ENCODE data around the gene KCNK1.
"Not testable (repeated sequence)": the region's sequence is repeated elsewhere in the genome, so short reads cannot be mapped to it uniquely, and the experiment has no call there.

The KCNK1 gene

DNA sequence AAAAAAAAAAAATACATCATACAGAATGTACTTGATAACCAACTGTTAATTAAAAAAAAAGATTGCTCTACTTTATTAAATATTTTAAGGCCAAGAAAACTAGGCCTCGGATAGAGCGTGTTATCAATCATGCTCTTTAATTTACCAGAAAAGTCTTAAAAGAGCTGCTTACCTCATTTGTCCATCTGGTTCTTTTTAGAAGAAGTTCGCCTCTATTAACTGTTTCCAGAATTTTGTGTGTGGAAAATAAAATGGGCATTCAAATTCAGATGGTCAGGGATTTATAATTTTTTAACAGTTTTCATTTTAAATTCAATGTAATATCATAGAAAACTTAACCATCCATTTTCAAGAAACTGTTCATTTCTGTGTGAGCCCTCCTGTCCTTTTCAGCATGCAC is 53.8 kb downstream of the KCNK1 start:
- no peak for DNase-seq (ENCODE audit: low read depth, low spot score)

DNA sequence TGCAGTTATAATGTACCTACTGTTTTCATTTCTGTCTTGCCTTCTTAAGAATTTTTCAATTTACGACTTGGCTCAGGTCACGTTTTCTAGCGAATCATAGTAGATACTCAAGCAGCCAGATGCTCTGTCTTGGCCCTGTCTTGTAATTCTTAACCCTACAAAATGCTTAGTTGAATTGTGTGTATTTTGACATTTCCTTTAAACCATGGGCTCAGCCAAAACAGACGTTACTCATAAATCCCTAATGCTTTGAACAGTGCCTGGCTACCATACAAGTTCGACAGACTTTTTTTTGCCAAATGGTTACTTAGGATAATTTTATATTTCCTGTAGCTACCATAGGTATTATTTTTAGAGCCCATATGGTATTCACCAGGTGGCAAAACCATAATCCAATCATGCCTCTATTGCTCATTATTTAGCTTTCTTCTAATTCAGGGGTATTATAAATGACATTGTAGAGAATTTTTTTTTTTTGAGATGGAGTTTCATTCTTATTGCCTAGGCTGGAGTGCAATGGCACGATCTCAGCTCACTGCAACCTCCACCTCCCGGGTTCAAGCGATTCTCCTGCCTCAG is 54.3 kb downstream of the KCNK1 start:
- no peak for DNase-seq (ENCODE audit: low read depth, low spot score)

DNA sequence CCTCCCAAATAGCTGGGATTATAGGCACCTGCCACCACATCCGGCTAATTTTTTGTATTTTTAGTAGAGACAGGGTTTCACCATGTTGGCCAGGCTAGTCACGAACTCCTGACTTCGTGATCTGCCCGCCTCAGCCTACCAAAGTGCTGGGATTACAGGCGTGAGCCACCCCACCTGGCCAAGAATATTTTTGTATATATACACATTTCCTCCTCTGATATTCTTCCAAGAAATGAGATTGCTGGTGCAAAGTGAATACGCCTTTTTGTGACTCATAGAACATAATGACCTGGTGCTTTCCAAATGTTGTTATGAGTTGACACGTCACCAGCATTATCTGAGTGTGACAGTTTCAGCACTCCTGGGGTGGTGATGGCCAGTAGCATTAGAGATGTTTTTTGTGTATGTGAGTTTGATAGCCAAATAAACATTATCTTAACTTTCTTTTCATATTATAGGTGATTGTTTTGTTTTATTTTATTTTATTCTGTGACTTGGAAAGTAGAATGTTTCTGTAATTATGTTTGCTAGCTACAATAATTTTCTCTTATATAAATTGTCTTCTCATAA is 54.9 kb downstream of the KCNK1 start:
- DNase-seq (ENCODE audit: low read depth, low spot score): no peak

DNA sequence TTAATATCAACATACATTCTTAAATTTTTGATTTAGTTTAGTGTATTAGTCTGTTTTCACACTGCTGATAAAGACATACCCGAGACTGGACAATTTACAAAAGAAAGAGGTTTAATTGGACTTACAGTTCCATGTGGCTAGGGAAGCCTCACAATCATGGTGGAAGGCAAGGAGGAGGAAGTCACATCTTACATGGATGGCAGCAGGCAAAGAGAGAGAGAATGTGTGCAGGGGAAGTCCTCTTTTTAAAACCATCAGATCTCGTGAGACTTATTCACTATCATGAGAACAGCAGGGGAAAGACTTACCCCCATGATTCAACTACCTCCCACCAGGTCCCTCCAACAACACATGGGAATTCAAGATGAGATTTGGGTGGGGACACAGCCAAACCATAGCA is 56.5 kb downstream of the KCNK1 start:
- not testable (repeated sequence) for DNase-seq (ENCODE audit: low read depth, low spot score)

DNA sequence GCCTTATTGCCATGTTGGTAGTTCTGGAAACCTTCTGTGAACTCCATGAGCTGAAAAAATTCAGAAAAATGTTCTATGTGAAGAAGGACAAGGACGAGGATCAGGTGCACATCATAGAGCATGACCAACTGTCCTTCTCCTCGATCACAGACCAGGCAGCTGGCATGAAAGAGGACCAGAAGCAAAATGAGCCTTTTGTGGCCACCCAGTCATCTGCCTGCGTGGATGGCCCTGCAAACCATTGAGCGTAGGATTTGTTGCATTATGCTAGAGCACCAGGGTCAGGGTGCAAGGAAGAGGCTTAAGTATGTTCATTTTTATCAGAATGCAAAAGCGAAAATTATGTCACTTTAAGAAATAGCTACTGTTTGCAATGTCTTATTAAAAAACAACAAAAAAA is 57.4 kb downstream of the KCNK1 start:
- no peak for DNase-seq (ENCODE audit: low read depth, low spot score)

DNA sequence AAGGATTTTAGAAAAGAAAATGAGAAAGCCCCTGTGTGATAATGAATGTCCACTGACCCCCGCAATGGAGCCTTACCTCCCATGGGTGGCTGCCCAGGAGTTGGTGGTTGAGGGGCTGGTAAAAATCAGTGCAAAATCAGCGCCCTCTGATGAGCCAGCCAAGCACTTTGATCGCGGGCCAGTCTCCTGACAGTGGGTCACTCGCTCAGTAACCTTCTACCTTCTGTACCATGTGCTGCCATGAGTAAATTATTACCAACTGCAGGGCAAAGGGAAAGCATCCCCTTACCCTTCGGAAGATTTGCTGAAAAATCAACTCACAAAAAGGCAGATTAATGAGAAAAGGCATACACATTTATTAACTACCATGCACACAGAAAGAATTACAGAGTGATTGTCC is 58.8 kb downstream of the KCNK1 start:
- DNase-seq (ENCODE audit: low read depth, low spot score): no peak

DNA sequence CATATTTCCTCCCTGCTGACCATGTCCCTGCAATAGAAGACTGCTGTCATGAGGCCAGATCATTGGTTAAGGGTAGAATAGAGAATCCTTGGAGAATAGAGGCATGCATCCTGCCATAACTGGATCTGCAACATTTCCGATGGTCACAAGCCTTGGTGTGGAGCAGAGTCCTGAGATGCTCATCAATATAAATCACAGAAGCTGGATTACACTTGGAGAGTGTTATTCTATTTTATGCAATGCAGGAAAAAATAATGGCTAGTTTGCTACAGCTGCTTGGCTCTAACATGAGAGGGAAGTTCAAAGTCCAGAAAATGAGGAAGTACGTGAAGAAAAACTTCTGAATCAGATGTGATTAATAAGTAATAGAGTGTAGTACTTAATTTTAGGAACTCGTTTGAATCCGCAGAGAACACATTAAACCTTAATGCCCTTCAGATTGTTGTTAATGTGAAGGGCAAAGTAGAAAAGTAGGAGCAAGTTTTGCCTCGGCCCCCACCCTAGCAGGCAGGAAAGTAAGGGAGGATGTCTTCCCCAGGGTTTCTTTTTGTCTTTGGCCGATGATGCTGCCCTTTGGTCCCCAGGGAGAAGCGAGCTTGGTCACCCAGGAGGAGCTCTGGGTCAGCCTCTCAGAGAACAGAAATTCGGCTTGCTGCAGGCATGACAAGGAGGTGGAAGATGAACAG is 59.5 kb downstream of the KCNK1 start:
- no peak for DNase-seq (ENCODE audit: low read depth, low spot score)

DNA sequence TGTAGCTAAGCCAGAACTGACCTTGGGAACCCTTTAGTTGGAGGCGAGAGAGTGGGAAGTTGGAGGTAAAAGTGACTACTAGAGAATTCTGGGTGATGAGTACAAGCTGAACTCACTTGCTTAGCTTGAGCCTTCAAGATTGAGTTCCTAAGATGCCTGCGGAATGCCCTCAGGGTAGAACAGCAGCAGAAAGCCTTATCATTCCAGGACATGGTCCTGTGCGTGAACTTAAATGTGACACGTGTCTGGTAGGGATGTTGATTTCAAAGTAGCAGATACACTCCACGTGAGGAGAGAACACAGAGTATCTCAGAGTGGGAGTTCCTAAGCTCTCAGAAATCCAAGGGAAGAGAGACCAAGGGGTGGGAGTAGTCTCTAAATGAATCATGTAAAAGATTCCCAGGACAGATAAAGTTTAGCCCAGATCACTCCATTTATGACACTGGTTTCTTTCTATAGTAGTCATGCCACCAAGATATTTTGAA is 60.1 kb downstream of the KCNK1 start:
- DNase-seq (ENCODE audit: low read depth, low spot score): no peak

DNA sequence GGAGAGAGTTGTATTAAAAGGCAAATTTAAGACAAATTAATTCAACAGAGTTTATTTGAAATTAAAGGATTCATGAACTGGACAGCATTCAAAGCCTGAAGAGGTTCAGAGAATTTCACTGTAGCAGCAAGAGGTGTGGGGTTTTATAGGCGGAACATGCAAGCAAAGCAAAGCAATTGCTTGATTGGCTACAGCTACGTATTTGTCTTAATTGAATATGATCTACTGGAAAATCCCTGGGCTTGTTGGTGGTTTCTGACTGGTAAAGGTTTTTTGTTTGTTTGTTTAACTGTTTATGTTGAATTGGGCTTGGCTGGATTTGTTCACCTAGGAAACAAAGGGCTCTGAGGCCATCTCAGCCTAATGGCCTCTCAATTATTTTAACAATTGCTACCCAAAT is 61.5 kb downstream of the KCNK1 start:
- no peak for DNase-seq (ENCODE audit: low read depth, low spot score)

DNA sequence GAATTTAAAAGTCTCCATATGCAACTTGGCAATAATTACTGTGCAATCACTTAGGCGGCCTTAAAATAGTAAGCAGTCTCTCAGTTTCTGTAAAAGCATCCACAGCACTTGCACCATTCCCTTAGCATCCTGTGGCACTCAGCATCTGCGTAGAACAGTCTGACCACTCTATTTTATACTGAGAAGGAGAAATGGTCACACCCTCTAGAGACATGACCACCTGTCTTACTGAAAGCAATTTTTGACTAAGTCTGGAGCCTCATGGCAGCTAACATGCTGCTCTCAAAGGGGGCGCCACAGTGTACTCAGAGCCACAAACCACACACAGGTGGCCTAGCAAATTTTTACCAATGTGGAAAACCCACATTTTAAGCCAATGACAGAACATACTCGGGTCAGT is 62.0 kb downstream of the KCNK1 start:
- no peak for DNase-seq (ENCODE audit: low read depth, low spot score)

DNA sequence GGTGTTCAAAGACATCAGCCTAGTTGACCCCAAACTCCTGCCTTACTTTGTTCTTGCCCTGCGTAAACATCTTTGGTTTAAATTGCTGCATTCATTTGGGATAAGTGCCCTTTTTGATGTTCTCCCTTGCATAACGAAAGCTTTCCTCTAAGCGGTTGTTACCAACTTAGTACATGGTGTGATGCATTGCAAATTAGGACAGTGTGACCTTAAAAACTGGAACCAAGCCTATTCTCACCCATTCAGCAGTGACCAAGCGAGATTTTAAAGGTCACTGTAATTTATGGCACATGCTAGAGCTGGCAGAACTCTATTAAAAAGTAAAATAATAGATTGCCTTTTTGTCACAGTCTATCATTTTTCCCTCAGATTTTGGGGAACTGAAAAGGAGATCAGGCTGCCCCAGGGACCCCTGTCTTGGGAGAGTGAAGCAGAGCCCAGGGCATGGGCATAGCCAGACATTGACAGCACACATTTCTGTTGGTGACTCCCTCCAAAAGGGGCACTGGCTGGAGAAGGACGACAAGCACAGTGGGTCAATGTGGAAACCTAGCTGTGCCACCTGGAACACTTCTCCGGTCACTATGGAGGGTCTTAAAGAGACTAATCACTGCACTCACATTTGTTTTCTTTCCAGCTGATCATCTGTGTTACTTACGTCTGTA is 63.9 kb downstream of the KCNK1 start:
- DNase-seq (ENCODE audit: low read depth, low spot score): no peak

DNA sequence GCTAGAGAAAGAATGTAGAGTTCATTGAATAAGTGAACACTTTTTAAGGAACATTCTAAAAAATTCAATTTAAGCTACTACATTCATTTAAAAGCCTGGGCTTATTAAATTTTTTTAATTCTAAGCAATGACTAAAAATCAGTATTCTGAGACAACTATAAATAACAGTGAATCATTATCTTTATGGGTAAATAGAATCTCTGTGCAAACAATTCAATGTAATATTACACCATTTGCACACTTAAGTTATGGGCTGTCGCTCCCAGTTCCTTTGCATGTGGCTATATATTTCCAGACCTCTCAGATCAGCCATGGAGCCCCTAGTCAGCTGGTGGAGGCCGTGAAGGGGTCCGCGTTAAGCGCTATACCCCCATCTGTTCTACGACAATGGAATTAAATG is 65.1 kb downstream of the KCNK1 start:
- no peak for DNase-seq (ENCODE audit: low read depth, low spot score)

DNA sequence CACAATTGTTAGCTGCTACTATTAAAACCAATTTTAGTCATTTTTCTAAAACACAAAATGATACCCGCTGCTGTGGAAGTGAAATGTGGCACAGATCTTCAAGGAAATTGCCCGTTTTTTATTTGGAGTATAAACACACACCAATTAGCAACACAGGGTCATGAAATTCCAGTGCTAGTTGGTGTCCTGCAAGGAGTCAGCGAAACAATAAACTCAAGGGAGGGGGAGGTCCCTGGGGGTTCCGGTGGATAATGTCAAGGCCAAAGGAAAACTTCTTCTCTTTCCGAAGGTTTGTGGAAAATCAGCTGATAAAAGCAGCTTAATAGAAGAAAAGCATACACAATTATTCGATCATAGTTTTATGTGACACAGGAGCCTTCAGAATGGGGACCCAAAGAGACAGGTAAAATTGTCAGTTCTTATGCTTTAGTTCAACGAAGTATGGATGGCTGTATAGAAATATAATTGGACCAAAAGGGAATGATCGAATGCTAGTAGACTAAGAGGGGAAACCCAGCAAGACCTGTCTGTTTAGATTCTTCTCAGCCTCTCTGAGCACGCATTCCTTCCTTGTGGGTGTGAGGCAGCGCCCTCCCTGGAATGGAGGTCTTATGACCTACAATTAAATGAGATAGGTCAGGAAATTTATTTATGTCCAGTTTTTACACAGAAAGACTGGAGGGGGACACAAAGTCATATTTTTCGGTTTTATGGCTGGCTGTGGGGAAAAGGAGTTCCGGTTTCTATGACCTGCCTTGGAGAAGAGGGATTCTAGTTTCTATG is 65.9 kb downstream of the KCNK1 start:
- DNase-seq (ENCODE audit: low read depth, low spot score): no peak

DNA sequence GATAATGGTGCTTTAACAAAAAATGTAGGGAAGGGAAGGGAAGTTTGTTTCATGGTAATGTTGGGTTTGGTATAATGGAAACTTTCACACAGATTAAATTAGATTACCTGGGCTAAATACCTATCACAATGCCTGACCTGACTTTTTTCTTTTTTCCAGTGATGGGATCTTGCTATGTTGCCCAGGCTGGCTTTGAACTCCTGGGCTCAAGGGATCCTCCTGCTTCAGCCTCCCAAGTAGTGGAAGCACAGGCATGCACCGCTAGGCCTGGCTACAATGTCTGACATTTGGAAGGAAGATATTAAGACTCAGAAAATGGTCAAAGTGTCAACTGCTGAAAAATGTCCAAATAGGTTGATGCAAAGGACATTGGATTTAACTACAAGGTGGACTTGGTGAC is 67.4 kb downstream of the KCNK1 start:
- DNase-seq (ENCODE audit: low read depth, low spot score): no peak

DNA sequence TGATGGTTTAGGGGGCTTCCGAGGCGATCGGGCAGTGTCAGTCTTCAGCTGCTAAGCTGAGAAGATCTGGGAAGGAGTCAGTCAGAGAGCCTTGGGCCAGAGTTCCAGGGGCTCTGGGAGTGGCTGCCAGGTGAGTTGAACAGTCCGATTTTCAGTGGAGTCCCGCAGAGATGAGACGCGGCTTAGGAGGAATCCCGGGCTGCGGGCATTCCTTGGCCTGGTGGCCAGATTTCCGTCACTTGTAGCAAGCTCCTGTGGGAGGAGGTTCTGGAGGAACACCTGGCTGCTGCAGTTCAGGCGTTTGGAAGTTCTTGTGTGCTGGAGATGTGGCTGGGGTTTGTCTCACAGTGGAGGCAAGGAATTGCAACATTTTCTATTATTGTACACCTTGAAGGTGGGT is 72.7 kb downstream of the KCNK1 start:
- DNase-seq (ENCODE audit: low read depth, low spot score): not testable (repeated sequence)

DNA sequence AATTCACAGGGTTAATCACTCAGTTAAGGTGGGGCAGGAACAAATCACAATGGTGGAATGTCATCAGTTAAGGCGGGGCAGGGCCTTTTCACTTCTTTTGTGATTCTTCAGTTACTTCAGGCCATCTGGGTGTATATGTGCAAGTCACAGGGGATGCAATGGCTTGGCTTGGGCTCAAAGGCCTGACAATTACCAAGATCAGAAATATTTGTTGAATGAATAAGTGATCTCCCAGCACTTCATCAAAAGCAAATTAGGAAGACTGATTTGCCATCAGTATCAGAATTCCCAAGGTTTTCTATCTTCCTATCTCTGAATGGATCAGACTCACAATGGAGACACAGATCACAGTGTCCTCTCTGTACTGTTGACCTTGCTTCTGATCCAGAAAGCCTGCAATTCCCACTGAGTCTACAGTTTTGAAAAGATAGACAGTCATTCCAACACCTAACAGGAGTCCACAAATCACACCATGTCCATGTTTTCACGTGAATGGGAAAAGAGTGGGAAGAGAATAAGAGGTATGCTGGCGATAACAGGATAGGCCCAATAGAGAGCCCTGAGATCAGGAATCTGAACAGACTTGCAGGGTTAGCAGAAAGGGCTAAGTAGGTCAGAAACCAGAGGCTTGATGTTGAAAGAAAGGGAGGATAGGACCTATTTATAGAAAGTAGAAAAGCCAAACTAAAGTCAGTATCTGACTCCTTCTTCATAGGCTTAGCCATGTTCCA is 75.3 kb downstream of the KCNK1 start:
- DNase-seq (ENCODE audit: low read depth, low spot score): no peak

DNA sequence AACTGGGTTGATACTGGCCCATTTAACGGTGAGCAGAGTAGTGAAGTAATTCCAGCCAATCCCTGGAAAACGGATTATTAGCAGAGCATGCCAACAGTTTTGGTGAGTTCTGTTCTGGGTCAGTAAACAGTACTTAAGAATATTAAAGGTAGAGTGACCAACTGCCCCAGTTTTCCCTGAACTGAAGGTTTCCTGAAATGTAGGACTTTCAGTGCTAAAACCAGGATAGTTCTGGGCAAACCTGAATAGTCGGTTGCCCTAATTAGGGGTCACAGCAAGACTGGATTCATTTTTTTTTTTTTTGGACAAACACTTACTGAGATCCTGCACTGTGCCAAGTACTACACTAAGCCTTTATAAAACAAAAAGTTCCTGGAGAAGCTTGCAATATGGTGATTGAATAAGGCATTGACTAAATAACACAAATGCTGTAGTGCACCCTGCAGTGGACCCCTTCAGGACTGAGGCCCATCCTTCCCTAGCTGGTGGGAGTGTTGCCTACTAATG is 75.9 kb downstream of the KCNK1 start:
- no peak for DNase-seq (ENCODE audit: low read depth, low spot score)

DNA sequence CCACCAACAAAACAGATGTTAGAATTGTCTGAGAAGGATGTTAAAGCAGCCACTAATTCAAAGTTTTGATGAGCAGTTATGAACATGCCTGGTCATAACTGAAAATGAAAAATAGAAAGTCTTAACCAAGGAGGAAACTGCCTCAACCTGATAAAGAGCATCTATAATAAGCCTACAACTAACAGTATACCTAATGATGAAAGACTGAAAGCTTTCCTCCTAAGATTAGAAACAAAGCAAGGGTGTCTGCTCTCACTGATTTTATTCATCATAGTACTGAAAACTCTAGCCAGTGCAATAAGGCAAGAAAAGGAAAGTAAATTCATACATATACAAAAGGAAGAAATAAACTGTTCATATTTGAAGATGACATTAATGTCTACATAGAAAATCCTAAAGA is 82.0 kb downstream of the KCNK1 start:
- DNase-seq (ENCODE audit: low read depth, low spot score): no peak

DNA sequence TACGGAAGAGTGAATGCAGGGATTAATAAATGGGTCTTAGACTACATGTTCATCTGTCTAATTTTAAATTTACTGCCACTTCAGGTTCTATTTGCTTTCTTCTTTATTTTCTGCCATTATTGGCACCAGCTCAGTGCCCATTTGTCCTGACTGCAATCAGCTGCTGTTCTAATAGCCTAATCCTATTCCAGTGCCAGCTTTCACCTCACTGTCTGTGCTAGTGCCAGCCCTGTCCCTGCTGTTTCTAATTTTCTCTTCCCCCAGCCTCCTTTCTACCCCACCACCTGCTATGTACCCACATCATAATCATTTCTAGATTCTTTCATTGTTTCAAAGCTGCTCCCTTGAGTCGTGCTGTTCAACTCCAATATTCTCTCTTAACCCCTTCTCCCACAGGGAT is 86.4 kb downstream of the KCNK1 start:
- DNase-seq (ENCODE audit: low read depth, low spot score): no peak

DNA sequence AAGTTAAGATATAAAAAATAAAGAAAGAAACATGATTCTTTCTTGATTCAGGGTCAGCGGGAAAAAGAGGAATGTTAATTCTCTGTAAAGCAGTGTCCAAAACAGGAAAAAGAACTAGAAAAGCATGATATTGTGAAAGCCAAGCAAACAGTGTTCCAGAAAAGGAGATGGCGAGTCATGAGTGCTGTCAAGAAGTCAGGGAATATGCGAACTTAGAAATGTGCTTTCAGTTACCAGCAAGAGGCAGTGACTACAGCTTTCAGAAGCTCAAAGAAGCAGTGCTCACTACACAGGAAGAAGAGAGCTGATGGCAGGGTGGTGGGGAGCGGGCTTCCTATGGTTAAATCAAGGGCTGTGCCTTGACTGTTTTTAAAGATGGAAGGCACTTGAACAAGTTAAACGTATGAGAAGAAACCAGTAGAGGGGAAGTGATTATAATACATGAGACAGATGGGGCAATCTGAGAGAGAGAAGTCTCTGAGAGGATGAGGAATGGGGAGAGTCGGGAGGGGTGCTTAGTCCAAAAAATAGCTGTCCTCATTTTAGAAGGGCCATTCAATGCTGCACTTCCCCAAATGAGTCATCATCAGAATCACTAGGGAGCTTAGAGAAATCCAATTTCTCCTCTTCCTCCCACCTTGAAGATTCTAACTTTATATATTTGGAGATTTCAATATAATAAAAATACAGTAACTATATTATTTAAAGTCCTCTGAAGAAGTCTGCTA is 90.4 kb downstream of the KCNK1 start:
- DNase-seq (ENCODE audit: low read depth, low spot score): no peak

Data from iPS DF 19.7 (cell line).